ENCODE data around the gene CCDC12.

- TF ChIP-seq CTCF (conservative IDR thresholded peaks at IDR 0.05) (no peak), ZFX (IDR thresholded peaks at IDR 0.05) (no peak)
These were observed 1.9 kb downstream of the CCDC12 start for GRCh38 chr3:46974421-46975171.
